GM19397 (cell line): ENCODE data around the gene KCNN3.

Experiments
- ATAC-seq: cut with Tn5 transposase; IDR thresholded peaks from one replicate; pipeline ENCODE4 v1.9.1; 2021; ENCODE audit warnings: mild to moderate bottlenecking, moderate library complexity; ENCODE audit not compliant: unreplicated experiment

KCNN3 gene

DNA sequence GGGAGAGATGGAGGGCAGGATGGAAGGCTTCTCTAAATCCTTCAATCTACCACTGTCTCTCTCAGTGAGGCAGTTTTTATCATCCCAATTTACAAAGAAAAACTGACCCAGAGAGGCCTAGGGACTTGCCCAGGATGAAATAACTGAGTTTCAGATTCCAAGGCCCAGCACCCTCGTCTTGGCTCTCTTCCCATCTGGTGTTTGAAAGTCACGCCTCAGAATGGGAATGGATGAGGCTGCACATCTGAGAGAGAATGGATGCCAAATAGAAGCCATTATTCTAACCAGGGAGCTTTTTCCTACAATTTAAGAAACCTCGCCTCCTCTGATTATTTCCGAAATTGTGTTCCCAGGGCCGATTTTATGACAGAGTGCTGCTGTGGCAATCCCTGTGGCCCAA lies 10.6 kb upstream of the KCNN3 start:
- no peak for ATAC-seq

DNA sequence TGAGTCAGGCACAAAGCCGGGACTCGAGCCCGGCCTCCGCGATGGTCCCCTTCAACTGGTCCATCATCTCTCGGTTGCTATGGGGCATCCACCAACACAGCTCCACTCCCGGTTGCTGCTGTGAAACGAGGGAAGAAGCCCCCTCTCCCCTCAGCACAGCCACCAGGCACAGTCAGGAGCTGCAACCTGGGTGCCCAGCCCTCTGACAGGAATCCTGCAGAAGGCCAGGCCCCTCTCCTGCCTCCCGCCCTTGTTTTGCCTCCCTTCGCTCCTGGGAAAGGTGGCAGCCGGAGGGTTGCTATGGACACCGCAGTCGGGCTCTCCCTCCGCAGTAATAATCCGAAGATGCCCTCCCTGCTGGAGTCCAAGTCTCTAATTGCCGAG lies 8.9 kb upstream of the KCNN3 start:
- no peak for ATAC-seq

DNA sequence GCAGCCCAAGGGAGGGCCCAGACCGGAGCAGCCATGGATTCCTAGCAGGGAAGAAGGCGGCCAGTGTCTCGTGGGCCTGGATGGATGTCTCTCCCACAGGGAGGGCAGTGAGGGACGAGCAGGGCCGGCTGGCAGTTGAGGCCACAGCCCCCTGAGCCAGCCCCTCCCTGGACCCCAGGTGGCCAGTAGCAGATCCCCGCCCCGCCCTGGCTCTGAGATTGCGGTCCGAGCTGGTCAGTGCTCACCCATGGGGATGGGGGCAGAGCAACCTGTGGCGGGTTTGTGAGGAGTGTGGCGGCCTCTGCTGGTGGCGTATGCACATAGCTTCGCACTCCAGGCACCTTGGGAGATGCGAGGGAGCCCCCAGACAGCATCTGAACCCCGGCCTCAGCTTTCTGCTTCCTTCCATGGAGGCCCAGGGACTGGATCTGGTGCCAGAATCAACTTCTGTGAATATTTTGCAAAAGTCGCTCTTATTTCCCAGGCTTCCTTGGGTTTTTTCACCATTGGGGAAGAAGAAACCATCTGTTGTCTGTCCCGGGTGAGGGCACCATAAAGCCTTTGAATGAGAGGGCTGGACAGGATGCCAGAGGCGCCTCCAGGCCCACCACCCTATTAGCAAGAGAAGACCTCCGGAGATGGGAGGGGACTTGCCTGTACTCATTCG lies 8.4 kb upstream of the KCNN3 start:
- ATAC-seq, result no peak

DNA sequence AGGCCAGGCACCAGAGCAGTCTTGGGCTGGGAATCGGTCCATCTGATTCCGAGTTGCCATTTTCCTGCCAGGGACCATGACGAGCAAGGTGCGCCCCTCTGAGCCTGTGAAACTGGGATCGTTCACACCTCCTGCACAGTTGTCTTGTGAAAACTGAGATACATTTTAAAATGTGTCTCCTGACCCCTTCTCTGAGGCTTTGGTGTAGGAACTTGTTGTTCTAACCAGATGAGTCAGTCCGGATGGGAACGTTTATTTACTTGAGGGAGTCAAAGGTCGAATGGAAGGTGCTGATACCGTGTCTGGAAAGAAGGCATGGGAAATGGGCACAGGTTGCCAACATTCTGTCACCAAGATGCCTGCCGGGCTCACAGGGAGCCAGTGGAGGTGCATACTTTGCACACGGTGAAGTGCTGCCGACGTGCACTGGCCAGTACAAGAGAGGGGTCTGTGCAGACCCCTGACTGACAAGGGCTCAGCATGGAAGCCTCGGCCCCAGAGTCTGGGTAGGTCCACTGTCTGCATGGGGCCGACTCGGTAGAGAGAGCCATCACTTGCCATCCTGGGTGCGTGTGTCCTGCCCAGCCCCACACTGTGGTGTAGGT lies 7.4 kb upstream of the KCNN3 start:
- ATAC-seq, result no peak

DNA sequence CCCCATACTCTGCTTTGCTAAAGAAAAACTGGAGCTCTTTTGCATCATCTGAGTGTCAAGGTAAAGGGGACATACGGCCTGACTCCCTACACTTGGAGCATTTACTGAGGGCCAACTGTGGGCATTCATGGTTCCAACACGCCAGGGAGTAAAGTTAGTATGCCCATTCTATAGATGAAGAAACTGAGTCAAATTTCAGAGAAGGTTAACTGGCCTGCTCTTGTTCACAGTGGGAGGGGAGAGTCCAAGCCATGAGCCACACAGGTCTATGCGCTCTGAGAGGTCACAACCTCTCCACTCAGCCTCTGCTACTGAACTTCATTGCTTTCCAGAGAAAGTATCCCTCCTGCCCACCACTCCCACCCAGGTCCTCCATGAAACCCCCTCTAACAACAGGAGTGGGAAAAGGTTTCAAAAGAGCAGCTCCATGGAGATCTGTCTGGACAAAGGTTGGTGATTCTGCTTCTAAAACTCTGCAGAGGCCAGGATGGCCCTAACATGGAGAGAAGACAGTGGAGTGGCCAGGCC lies 6.8 kb upstream of the KCNN3 start:
- no peak for ATAC-seq

DNA sequence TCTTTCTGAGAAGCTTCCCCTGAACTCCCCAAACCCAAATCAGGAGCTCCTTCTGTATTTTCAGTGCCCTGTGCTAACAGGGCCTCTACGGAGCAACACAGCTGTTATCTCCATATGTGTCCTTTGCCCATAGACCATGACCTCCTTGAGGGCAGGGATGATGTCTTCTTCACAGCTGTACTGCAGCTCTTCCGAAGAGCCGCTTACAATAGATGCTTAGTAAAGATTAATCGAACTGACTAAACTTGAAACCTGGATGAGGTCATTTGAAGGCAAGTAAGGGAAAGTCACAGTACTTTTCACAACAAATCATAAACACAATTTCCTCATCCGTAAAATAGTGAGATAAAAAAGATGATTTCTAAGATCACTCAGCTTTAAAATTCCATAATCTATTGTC lies 4.4 kb upstream of the KCNN3 start:
- no peak for ATAC-seq

DNA sequence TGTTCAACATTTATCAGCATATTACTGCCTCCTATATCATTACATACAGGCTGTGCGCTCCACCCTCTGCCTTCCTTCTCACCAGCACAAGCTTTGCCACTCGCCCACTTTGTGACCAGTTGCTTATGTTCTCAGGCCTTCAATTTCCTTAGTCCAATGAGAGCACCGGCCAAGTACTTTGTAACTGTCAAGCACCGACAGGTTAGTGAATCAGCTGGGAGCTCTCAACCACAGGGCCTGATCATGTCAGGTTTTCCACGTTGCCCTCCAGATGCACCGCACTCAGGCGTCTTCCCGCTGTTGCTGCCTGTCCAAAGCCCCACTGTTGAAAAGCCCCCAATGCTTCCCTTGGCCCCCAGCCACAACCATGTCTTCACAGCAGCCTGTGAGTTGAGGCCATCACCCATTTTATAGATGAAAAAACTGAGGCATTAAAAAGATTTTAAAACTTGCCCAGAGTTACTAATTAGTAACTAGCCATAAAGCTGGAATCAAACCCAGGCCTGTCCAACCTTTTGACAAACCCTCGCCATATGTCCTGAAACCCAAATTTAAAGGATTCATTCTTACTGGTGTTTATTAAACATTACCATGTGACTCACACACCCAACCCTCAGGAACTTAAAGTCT lies 3.4 kb upstream of the KCNN3 start:
- no peak for ATAC-seq

DNA sequence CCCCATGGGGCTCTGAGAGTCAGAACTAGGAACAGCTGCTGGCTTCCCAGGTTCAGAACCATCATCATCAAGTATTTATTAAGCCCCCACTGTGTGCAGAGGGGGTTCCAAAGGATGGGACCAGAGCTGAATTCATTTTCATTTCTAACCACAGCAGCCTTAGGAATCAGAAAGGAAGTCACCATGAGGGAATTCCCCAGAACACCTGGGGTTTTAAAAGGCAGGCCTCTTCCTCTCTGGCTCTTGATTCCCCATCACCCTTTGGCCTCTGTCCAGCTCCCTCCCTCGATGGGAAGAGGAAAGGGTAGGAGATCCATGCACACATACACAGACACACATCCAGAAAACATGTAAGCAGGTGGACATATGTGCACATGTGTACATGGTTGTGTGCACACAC lies 1.3 kb upstream of the KCNN3 start:
- ATAC-seq, result no peak

DNA sequence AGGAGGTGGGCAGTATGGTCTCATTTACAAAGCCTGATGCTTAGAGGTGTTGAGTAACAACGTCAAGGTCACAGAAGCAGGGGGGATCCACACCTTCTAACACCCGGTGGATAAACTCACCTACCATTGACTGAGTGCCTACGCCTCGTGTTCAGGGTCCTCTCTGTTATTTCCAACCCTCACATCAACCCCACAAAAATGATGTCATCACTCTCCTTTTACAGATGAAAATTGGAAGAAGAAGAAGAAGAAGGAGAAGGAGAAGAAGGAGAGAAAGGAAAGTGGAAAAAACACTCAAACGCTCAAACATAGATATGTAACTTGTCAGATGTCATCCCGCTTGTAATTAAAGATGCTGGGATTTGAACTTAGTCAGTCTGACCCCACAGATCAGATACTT lies 653 bp upstream of the KCNN3 start:
- no peak for ATAC-seq

DNA sequence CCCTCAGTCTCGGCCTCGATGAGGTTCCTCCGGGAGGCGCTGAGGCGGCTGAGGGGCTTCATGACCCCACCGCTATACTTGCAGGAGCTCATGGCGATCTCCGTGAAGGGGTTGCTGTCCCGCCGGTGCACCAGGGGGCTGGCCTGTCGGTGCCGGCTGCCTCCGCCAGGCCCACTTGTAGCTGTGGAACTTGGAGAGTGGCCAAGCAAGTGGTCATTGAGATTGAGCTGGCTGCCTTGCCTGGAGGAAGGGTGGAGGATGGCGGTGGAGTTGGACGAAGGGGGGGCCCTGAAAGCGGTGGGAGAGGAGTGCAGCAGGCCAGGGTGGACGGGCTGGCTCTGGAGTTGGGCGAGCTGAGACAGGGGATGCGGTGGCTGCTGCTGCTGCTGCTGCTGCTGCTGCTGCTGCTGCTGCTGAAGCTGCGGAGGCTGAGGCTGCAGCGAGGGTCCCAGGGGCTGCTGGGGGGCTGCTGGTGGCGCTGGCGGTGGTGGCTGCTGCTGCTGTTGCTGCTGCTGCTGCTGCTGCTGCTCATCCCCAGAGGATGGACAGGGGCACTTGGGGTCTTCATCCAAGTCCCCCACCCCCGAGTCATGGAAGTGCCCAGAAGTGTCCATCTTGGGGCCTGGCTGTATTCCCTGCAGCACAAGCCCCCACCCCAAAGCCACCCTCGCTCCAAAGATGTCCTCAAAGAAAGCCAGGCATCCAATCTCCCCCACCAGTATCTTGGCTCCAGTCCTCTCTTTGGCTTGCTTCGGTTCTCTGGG lies 548 bp downstream of the KCNN3 start:
- ATAC-seq, result no peak

DNA sequence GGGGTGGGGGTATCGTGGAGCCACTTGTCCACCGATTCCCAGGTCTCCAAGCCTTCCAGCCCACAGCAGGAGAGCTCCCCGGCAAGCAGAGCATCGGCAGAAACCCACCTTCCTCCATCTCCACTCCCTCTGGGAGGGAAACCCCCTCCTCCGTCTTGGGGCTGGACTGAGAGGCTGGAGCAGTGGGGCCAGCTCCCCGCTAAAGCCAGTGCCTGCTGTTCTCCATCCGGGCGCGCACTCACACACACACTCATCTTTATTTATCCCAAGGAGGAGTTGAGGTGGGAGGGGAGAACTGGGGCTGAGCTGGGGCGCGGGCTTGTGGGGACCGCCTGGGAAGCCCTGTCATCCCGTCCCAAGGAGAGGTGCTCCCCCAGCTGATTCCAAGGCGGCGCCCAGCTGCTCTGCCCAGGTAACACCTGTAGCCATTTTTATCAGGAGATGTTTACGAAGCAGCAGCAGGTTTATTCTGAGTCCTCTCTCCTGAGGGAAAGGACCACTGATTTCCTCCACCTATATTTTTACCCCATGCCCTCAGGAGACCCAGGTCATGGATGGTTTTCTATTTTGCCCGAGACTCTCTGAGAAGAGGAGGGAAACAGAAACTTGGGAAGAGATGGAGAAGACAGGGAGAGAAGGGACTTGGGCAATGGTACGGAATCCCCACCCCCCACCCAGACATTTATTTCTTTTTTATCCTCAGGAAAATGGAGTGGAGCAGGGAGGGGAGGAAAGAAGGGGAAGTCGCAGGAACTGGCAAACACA lies 2.1 kb downstream of the KCNN3 start:
- no peak for ATAC-seq

DNA sequence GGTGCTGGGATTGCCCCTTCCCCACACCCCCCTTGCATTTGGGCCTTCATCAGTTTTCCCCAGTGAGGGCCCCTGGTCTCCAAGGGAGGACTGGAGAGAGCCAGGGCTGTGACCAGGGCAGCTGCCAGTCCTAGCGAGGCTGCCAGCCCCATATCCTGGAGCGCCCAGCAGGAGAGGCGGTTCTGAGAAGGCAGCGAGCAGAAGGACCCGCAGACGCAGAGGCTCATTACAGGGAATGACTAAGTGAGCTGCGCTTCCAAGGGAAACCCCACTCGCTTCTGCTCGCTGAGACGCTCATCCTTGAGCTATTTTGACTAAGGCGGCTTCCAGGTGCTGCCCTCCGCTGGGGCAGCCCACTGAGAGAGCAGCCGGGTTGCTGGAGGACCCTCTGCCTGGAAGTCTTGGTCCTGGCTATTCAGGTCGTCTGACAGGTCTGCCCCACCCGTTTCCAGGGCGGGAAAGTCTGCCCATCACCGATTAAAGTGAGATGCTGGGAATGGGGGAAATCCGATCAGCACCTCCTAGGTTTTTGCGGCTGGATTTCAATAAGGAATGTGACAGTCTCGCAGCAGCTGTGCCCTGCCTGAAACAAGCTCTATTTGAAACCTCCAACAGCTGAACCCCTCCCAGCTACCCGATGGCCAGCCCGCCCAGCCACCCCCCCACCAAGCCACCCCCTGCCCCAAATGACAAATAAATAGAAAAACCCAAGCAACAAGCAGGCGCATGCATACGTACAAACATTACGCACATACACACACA lies 2.8 kb downstream of the KCNN3 start:
- no peak for ATAC-seq

DNA sequence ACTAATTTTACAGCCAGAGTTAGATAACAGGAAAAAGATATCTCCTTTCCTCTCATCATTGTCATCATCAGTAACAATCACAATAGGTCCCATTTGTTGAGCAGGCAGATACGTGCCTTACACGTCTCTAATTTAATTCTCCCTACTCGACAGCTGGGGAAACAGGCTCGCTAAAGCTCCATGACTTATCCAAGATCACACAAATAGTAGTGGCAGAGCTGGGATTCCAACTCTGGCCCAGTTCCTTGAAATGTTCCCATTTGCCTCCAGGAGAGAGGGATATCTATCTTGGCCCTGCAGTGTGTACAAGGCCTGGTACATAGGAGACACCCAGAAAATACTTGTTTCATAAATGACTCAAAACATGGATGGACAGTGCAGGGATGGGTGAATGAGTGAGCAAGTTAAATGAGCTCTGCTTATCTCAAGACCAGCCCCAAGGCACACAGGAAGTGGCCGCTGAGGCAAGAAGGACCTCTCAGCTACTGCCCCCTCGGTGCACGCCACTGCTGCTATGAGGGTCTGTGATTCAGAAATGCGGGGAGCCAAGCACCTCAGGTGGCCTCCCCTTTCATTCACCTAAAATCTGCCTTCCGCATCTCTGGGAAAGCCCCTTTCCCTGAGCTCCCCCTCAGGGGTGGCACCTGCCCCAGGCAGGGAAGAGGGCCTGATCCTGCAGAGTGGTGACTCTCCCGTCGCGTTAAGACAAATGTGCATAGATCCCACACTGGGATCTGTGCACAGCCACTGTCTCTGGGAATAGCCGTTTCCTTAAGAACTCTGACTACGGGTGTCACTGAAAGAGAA lies 3.6 kb downstream of the KCNN3 start:
- ATAC-seq, result no peak

DNA sequence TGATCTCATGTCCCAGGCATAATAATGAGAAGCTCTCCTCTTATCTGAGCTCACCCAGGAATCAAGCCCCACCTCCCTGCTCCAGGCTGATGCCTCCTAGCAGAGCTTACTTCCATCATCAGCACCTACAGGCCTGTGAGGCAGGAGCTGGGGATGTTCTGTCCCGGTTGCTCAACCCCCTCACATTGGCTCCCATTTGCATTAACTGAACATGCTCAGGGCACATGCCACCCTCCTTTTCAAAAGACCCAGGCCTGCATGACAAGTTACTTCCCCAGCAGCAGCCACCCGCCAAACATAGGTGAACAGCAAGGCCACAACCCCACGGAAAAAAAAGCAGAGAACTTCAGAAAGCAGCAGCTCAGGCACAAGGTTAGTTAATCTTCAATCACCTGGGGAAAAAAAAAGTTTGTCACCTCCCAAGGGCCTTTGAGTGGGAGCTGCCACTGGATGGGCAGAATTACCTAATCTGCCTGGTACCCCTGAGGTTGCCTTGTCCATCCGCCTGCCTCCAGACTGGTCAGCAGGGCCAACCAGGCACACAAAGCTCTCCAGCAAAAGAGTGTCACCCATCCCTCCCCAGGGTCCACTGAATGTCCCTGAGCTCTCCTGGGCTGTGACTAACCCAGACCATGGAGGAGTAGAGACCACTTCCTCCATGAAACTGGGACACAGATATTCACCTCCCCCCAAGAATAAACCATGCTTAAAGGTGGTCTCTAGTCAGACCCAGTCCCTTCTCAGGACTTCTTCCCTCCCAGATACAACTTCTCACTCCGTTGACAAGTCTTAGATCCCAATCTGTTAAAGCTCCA lies 4.4 kb downstream of the KCNN3 start:
- ATAC-seq, result no peak

DNA sequence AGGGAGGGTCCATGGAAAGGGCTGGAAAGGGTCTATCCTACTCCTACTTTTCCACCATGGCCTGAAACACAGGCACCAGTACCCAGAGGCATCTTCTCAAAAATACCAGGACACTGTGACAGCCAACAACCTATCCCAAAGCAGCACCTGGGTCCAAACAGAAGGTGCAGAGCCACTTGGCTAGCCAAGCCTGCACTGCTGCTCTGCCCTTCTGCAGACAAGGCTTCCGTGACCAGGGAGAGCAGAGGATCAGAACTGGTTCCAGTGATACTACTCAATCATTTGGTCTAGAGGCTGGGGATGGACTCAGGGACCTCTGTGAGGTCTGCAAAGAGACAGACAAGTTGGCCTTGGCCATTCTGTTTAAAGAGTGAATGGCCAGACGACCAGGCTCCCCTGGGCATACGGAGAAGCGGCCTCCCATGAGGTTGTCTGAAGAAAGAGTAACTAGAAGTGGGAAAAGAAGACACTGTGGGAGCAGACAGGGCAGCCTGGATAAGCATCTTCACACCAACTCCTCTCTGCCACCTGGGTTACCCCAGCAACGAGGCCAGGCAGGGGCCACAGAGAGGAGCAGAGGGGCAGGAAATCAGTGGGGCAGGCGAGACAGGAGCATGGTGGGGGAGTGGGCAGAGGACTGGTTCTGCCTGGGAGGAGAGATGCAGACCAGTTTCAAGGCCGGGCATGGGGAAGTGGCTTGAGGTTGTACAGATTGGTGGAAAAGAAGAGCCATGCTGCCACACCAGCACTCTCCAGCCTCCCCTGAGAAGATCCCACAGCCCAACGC lies 5.7 kb downstream of the KCNN3 start:
- no peak for ATAC-seq

DNA sequence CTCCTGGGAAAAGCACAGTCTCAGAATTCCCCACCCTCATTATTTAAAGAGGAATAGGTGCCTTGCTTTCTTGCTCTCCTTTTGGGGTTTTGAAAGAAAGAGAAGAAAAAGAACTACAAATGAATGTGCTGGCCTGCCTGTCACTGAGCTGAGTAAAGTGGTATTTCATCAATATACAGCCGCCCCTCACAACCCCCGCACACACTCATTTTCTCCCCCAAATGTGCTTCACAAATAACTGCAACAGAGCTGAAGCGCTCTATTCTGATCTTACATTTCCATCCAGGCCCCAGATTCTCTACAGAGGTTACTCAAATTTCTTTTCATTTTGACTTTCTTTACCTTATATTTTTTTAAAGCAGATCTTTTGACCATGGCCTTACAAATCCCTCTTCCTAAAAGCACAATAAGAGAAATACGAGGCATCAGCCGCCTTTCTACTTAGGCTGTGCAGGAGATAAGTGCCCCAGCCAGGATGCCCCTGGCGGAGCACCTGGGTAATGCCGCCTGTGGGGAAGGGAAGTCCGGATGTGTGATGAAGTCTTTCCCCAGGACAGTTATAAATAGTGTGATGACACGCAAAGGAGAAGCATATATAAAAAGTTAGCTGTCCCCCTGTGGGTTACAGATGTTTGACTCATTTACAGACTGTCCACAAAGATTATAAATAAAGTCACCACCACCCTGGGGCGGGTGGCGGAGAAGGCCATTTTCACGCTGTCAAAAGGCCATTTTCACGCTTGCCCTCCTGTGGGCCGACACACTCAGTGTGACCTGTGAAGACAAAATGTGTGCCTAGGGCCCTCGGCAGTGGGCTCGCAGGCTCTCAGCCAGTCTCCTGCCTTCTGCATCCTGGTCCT lies 6.5 kb downstream of the KCNN3 start:
- no peak for ATAC-seq

DNA sequence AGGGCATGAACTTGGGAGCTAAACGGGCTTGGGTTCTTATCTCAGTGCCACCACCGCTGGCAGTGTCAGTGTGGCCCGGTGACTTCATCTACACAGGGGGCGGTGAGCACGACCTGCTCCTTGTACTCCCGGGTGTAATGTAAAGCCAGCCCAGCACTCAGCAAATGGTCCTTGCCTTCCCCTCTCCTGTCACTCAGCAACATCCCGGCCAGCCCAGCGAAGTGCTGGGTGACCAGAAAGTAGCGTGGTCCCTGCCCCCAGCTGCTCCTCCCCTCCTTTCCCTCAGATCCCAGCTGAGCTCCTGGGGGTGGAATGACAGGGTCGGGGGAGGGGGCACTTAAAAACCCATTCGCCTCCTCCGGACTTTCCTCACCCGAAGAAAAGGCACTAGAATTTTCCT lies 7.2 kb downstream of the KCNN3 start:
- ATAC-seq, result no peak
